IMR-90 (cell line): ENCODE measurements around the gene RNF212. TPM values are rescaled to one million over a fixed set of nuclear protein-coding genes. Genes with fewer than 3 reads are reported as not detected.

Experiments used
- ATAC-seq: fragments of 200-7000 bp; cut with Tn5 transposase; 2 replicates; pipeline ENCODE4 v1.9.1; 2020; ENCODE audit warnings: low read depth, mild to moderate bottlenecking, moderate library complexity
- BruUV-seq: library from RNA; stranded (reverse); fragments of 400-500 nt; replicated peaks from 2 replicates; lab custom pipeline; 2021; lab: Mats Ljungman, UMichigan
- CTCF ChIA-PET: fragments of 300-600 bp; formaldehyde crosslinking; extraction: SDS; loops from one replicate; lab custom pipeline; 2021; ENCODE audit warnings: antibody characterized with exemption; lab: Yijun Ruan, JAX
- POLR2A ChIA-PET: fragments of 300-600 bp; sonication (Branson Sonifier 250); formaldehyde crosslinking; loops from one replicate; lab custom pipeline; 2022; ENCODE audit warnings: antibody characterized with exemption; ENCODE audit not compliant: unreplicated experiment; lab: Charles Lee
- DNase-seq: peaks from one replicate; pipeline ENCODE4 v3.0.0; 2013
- H2AFZ ChIP-seq: replicated peaks from 2 replicates; pipeline ENCODE3; 2013; ENCODE audit warnings: low read length, mild to moderate bottlenecking; ENCODE audit not compliant: poor library complexity
- H2AK5ac ChIP-seq: 2 replicates; pipeline ENCODE4 v1.6.1; 2013; ENCODE audit warnings: low read depth, low read length, inconsistent platforms
- H2AK9ac ChIP-seq: replicated peaks from 2 replicates; pipeline ENCODE3; 2013; ENCODE audit warnings: mild to moderate bottlenecking, low read depth, low read length, moderate library complexity; ENCODE audit not compliant: poor library complexity
- H2BK120ac ChIP-seq: 2 replicates; pipeline ENCODE4 v1.6.1; 2013; ENCODE audit warnings: low read depth, low read length, inconsistent platforms
- H2BK15ac ChIP-seq: 3 replicates; pipeline ENCODE4 v1.6.1; 2013; ENCODE audit warnings: low read depth, low read length, inconsistent platforms
- H2BK20ac ChIP-seq: 2 replicates; pipeline ENCODE4 v1.6.1; 2013; ENCODE audit warnings: low read depth, mild to moderate bottlenecking, inconsistent platforms, low read length, moderate library complexity
- H2BK5ac ChIP-seq: 2 replicates; pipeline ENCODE4 v1.6.1; 2013; ENCODE audit warnings: mild to moderate bottlenecking, low read depth, low read length, inconsistent platforms; ENCODE audit not compliant: poor library complexity, severe bottlenecking
- H3K14ac ChIP-seq: replicated peaks from 2 replicates; pipeline ENCODE4 v1.6.1; 2013; ENCODE audit warnings: low read depth, low read length, inconsistent platforms
- H3K18ac ChIP-seq: 2 replicates; pipeline ENCODE4 v1.6.1; 2013; ENCODE audit warnings: low read depth, low read length, control low read depth
- H3K23ac ChIP-seq: 2 replicates; pipeline ENCODE4 v1.6.1; 2013; ENCODE audit warnings: low read depth, low read length, inconsistent platforms
- H3K27ac ChIP-seq: 2 replicates; pipeline ENCODE4 v1.5.1; 2013; ENCODE audit warnings: mild to moderate bottlenecking, control low read depth, low read length; ENCODE audit not compliant: insufficient read depth
- H3K27me3 ChIP-seq: 2 replicates; pipeline ENCODE4 v1.6.1; 2013; ENCODE audit warnings: low read length; ENCODE audit not compliant: control insufficient read depth, insufficient read depth
- H3K36me3 ChIP-seq: 2 replicates; pipeline ENCODE4 v1.6.1; 2013; ENCODE audit warnings: low read length, mixed read lengths; ENCODE audit not compliant: control insufficient read depth, insufficient read depth
- H3K4ac ChIP-seq: 2 replicates; pipeline ENCODE4 v1.6.1; 2013; ENCODE audit warnings: low read depth, low read length, inconsistent platforms
- H3K4me1 ChIP-seq: 2 replicates; pipeline ENCODE4 v1.6.1; 2013; ENCODE audit warnings: low read length, mixed read lengths; ENCODE audit not compliant: control insufficient read depth, insufficient read depth
- H3K4me2 ChIP-seq: 2 replicates; pipeline ENCODE4 v1.6.1; 2013; ENCODE audit warnings: low read depth, mild to moderate bottlenecking, control low read depth, low read length, moderate library complexity
- H3K4me3 ChIP-seq: 2 replicates; pipeline ENCODE4 v1.5.1; 2013; ENCODE audit warnings: low read depth, mild to moderate bottlenecking, control low read depth, low read length, moderate library complexity; ENCODE audit not compliant: insufficient read depth
- H3K56ac ChIP-seq: 2 replicates; pipeline ENCODE4 v1.6.1; 2013; ENCODE audit warnings: low read length, inconsistent platforms; ENCODE audit not compliant: insufficient read depth; ENCODE audit errors: extremely low read depth
- H3K79me1 ChIP-seq, 2 experiments: 2 replicates each; pipeline ENCODE4 v1.6.1; 2013; ENCODE audit warnings: low read length in 2 of 2, inconsistent platforms in 1 of 2, low read depth in 1 of 2
- H3K9ac ChIP-seq: 2 replicates; pipeline ENCODE4 v1.6.1; 2013; ENCODE audit warnings: low read depth, low read length, control low read depth
- H3K9me1 ChIP-seq: 2 replicates; pipeline ENCODE4 v1.6.1; 2013; ENCODE audit warnings: low read length, inconsistent platforms; ENCODE audit not compliant: insufficient read depth
- H3K9me3 ChIP-seq: 2 replicates; pipeline ENCODE4 v1.6.1; 2013; ENCODE audit warnings: low read length; ENCODE audit not compliant: control insufficient read depth, insufficient read depth
- H4K20me1 ChIP-seq: 2 replicates; pipeline ENCODE4 v1.6.1; 2013; ENCODE audit warnings: low read length, inconsistent platforms; ENCODE audit not compliant: insufficient read depth
- H4K5ac ChIP-seq: 2 replicates; pipeline ENCODE4 v1.6.1; 2013; ENCODE audit warnings: mild to moderate bottlenecking, low read depth, low read length, control low read depth
- H4K8ac ChIP-seq, 2 experiments: 2 replicates each; pipeline ENCODE4 v1.6.1; 2013; ENCODE audit warnings: low read depth in 2 of 2, low read length in 2 of 2, control low read depth in 1 of 2, inconsistent platforms in 1 of 2
- H4K91ac ChIP-seq: 2 replicates; pipeline ENCODE4 v1.6.1; 2013; ENCODE audit warnings: low read depth, low read length, inconsistent platforms; ENCODE audit not compliant: insufficient read depth
- BHLHE40 ChIP-seq: fragments of 150-350 bp; IDR thresholded peaks from 2 replicates; pipeline ENCODE4 v1.6.1; 2016; ENCODE audit warnings: mild to moderate bottlenecking, low read depth, low read length
- CHD1 ChIP-seq: IDR thresholded peaks from 2 replicates; pipeline ENCODE4 v1.6.1; 2012; ENCODE audit warnings: low read depth, low read length, improper control_type of control experiment
- NFE2L2 ChIP-seq: fragments of 150-350 bp; IDR thresholded peaks from 2 replicates; pipeline ENCODE4 v1.6.1; 2016; ENCODE audit warnings: low read depth, mild to moderate bottlenecking, low read length
- RAD21 ChIP-seq: IDR thresholded peaks from 2 replicates; pipeline ENCODE4 v1.6.1; 2012; ENCODE audit warnings: low read length, improper control_type of control experiment
- RFX5 ChIP-seq: IDR thresholded peaks from 2 replicates; pipeline ENCODE4 v1.8.0; 2012; ENCODE audit warnings: low read depth, mild to moderate bottlenecking, low read length, moderate library complexity
- SMC3 ChIP-seq: fragments of 150-350 bp; IDR thresholded peaks from 2 replicates; pipeline ENCODE4 v1.6.1; 2016; ENCODE audit warnings: low read depth, mild to moderate bottlenecking, antibody characterized with exemption, low read length, moderate library complexity
- WGBS, 2 experiments: methylation state at CpG; one replicate each; pipeline versions ENCODE4 v1.1.5 to v1.1.7; 2013; ENCODE audit warnings: missing lambda C conversion rate in 2 of 2; ENCODE audit not compliant: insufficient read length in 1 of 2; ENCODE audit errors: extremely low coverage in 2 of 2; 5-methylcytosine and 5-hydroxymethylcytosine counted together
- dilution Hi-C: fragments of 300-500 bp; cut with HindIII; formaldehyde crosslinking; loops from one replicate; pipeline ENCODE4 v1.14.3; 2018; ENCODE audit warnings: low sequenced_read_pairs; ENCODE audit not compliant: unreplicated experiment
- in situ Hi-C: fragments of 300-500 bp; cut with MboI; formaldehyde crosslinking; loops from 3 replicates; pipeline ENCODE4 v1.14.3; 2019; ENCODE audit warnings: low sequenced_read_pairs, inconsistent platforms, mixed read lengths
- intact Hi-C: fragments of 100-400 bp; cut with micrococcal nuclease; formaldehyde crosslinking; loops from 2 replicates; pipeline ENCODE4 v1.10.0; 2022
- polyA plus RNA-seq, 3 experiments: library from polyadenylated mRNA; depleted of rRNA; stranded (reverse); fragments of >200 nt; gene quantifications; 2 replicates each; pipeline ENCODE4 v1.2.3, GENCODE V29; 2012; ENCODE audit warnings: low replicate concordance in 1 of 3
- total RNA-seq: library from RNA; depleted of rRNA; stranded (reverse); fragments of >200 nt; gene quantifications from 2 replicates; pipeline ENCODE4 v1.2.3, GENCODE V29; 2012

The RNF212 gene
- total and polyA plus RNA-seq, 2 of the 4 experiments (the other 2 are of a cell fraction), result under 0.01 to 0.51 TPM

GRCh38 chr4:1031346-1031745 lies 82.0 kb downstream of the RNF212 start:
- no peaks in the 10 kb centered on the region for H3K9me3 ChIP-seq
- peaks cover 4% of the 10 kb centered on the region; the same call in 1 of the 2 replicates for H3K9me1 ChIP-seq
- no peak overlapping the region for H2BK120ac ChIP-seq
- no peak overlapping the region for H4K8ac ChIP-seq
- H3K79me1 ChIP-seq, result no peaks in the 10 kb centered on the region
- dilution Hi-C loops (no loop called here), intact Hi-C loops (no loop called here), in situ Hi-C loops (no loop called here)
- H2AFZ ChIP-seq, result no peak overlapping the region
- ChIA-PET CTCF (no interaction called here), POLR2A (no interaction called here)
- H2BK15ac ChIP-seq, result no peak overlapping the region
- H2AK9ac ChIP-seq, result no peak overlapping the region
- H4K91ac ChIP-seq, result no peak overlapping the region
- no peak overlapping the region for H3K4me2 ChIP-seq
- H2BK5ac ChIP-seq, result no peak overlapping the region
- no peak overlapping the region for H2BK20ac ChIP-seq
- no peak overlapping the region for H3K27ac ChIP-seq
- H4K20me1 ChIP-seq, result no peaks in the 10 kb centered on the region
- no TSS peak for BruUV-seq
- ATAC-seq, result no peak
- no peak overlapping the region for H3K9ac ChIP-seq
- no peaks in the 10 kb centered on the region; the same call in 1 of the 2 replicates for H3K36me3 ChIP-seq
- H3K4ac ChIP-seq, result no peak overlapping the region
- H3K23ac ChIP-seq, result no peak overlapping the region
- no peak overlapping the region for H2AK5ac ChIP-seq
- H3K56ac ChIP-seq, result no peak overlapping the region
- WGBS, 2 experiments, result 100% methylated on average over 3 of the region's 8 CpGs; no CpG with 5 or more reads in 1 of the 2 experiments
- H3K18ac ChIP-seq, result no peak overlapping the region
- no peak overlapping the region for H3K4me3 ChIP-seq
- DNase-seq, result no peak
- H3K4me1 ChIP-seq, result peaks cover 11% of the 10 kb centered on the region
- H3K14ac ChIP-seq, result no peak overlapping the region
- no peaks in the 10 kb centered on the region for H3K27me3 ChIP-seq
- TF ChIP-seq SMC3 (no peak), RAD21 (no peak), NFE2L2 (no peak), CHD1 (no peak), RFX5 (no peak), BHLHE40 (no peak)
- H4K5ac ChIP-seq, result no peak overlapping the region
